Nephron progenitor cell (in vitro differentiated cells): ENCODE measurements around the gene HOXA13.

ENCODE experiments used
- DNase-seq: peaks from one replicate; pipeline ENCODE4 v3.0.0; 2021
- H3K27ac Mint-ChIP-seq: 2 replicates; pipeline ENCODE4 v1.8.0; 2021; ENCODE audit warnings: mild to moderate bottlenecking, moderate library complexity, mixed read lengths
- H3K27me3 Mint-ChIP-seq: 2 replicates; pipeline ENCODE4 v1.8.0; 2021; ENCODE audit warnings: mild to moderate bottlenecking, low read depth, mixed read lengths; ENCODE audit not compliant: poor library complexity
- H3K36me3 Mint-ChIP-seq: 2 replicates; pipeline ENCODE4 v1.8.0; 2021; ENCODE audit warnings: low read depth, mixed read lengths
- H3K4me1 Mint-ChIP-seq: 2 replicates; pipeline ENCODE4 v1.8.0; 2021; ENCODE audit warnings: mixed read lengths
- H3K4me3 Mint-ChIP-seq: 2 replicates; pipeline ENCODE4 v1.8.0; 2021; ENCODE audit warnings: mild to moderate bottlenecking, moderate library complexity, mixed read lengths
- H3K9me3 Mint-ChIP-seq: 2 replicates; pipeline ENCODE4 v1.8.0; 2021; ENCODE audit warnings: mild to moderate bottlenecking, moderate library complexity, mixed read lengths
- TF ChIP-seq, protein P1 (sequence below): fragments of 200-600 bp; sonication (generic); IDR thresholded peaks from 2 replicates; pipeline ENCODE4 v1.5.0; 2021; ENCODE audit warnings: antibody characterized with exemption

HOXA13 gene

DNA sequence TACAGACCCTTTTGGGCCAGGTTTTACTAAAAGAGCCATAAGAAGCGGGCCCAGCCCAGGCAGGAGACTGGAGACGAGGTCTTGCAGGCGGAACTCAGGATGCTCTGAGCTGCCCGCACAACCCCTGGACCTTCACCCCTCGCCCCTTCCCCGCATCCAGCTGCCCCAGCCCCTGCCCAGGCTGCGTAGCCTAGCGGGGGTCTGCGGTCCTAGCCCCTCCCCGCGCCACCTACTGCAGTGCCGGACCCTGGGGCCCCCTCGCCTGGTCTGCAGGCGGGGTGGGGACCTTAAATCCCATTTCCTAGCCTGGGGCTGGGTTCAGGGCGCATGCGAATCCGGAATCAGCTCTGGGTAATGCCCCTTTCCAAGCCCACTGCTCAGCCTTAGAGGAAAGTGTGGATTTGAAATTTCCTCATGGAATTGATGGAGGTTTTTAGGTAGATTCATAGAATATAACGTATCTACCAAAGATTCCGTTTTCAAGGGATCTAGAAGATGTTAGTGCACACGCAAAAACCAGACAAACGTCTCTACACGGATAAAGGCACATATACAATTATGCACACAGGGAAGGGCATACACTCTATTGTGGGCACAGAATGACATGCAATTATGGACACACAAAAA lies 47.0 kb downstream of the HOXA13 start:
- H3K36me3 Mint-ChIP-seq = peaks cover 69% of the 10 kb centered on the region
- H3K27me3 Mint-ChIP-seq = peaks cover 8% of the 10 kb centered on the region
- H3K4me3 Mint-ChIP-seq = peak overlapping the region; percentile 97
- TF ChIP-seq, protein P1, sequence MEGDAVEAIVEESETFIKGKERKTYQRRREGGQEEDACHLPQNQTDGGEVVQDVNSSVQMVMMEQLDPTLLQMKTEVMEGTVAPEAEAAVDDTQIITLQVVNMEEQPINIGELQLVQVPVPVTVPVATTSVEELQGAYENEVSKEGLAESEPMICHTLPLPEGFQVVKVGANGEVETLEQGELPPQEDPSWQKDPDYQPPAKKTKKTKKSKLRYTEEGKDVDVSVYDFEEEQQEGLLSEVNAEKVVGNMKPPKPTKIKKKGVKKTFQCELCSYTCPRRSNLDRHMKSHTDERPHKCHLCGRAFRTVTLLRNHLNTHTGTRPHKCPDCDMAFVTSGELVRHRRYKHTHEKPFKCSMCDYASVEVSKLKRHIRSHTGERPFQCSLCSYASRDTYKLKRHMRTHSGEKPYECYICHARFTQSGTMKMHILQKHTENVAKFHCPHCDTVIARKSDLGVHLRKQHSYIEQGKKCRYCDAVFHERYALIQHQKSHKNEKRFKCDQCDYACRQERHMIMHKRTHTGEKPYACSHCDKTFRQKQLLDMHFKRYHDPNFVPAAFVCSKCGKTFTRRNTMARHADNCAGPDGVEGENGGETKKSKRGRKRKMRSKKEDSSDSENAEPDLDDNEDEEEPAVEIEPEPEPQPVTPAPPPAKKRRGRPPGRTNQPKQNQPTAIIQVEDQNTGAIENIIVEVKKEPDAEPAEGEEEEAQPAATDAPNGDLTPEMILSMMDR = no peak
- H3K4me1 Mint-ChIP-seq = peaks cover 28% of the 10 kb centered on the region
- no peak for DNase-seq
- H3K27ac Mint-ChIP-seq = peak overlapping the region; percentile 100
- peaks cover 4% of the 10 kb centered on the region for H3K9me3 Mint-ChIP-seq

DNA sequence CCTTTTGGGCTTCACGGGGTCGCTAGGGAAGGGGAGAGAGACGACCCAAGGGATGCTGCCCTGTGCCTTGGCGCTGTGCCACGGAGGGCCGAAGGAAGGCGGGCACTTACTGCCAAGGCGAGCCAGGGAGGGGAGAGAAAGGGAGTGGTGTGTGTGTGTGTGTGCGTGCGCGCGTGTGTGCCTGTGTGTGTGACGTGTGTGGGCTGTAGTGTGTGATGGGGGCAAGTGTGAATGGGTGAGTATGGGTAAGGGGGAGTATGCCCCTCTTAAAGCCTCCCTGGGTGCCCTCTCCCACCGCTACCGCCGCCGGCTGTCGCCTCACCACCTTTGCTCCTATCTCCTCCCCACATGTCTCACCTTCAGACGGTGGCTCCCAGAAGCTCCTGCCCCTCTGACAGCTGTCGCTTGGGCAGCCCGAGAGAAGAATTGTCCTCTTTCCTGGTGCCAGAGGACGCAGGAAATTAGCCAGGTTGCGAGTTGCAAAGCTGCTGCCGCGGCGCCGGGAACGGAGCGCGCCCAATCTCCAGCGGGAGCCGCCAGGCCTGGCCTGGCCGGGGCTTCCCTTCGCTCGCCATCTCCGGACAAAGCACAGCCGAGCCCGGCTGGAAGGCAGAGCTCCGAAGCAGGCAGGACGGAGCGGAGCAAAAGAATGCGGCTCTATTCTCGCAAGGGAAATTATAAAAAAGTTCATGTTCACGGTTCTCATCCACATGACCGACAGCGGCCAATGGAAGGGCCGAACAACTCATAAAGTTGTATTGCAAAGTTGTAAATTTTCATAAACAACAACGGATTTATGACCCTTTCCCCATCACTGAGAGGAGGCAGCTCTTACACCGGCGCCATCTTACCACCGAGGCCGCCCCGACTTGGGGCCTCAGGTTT lies 47.7 kb downstream of the HOXA13 start, which contains the start of gene HOXA3:
Gene HOXA3, minus strand, starts transcription at position 653 of the 885 bp plus-strand sequence. CDS start 41,943 bp downstream, outside the sequence.
- H3K27ac Mint-ChIP-seq = peak within 1 kb of the TSS; percentile 100
- peak within 1 kb of the TSS; percentile 97 for H3K4me3 Mint-ChIP-seq
- peaks cover 8% of the 10 kb centered on the region for H3K27me3 Mint-ChIP-seq
- TF ChIP-seq, protein P1 = no peak
- H3K4me1 Mint-ChIP-seq = peaks cover 24% of the 10 kb centered on the region
- DNase-seq = peak; percentile 69
- peaks cover 74% of the 10 kb centered on the region for H3K36me3 Mint-ChIP-seq
- peaks cover 4% of the 10 kb centered on the region for H3K9me3 Mint-ChIP-seq

DNA sequence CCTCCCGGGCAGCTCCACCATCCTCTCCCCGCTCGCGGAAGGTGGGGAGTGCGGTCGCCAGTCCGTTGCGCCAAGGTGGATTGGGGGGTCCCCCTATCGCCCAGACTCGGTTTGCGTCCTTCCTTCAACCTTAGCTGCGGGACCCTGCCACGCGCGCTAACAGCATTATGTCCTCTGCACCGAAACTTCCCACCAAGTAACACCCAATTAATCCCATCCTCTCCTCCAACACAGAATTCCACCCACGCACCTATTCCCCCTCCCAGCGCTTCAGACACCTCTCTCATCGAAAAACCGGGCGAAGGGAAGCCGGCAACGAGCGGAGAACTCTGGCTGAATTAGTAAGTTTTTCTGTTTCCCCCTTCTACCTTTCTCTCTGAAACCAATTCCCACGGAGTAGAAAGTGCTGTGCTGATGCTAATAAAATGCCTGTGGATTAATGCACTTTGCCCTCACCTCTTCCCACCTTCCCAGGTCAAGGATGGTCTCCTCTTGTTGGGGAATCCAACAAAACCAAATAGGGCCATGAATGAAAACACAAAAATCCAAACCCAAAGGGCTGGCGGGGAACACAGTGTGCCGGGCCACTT lies 48.5 kb downstream of the HOXA13 start:
- peaks cover 32% of the 10 kb centered on the region for H3K4me1 Mint-ChIP-seq
- TF ChIP-seq, protein P1 = no peak
- peaks cover 4% of the 10 kb centered on the region for H3K9me3 Mint-ChIP-seq
- peak overlapping the region; percentile 100 for H3K27ac Mint-ChIP-seq
- peaks cover 9% of the 10 kb centered on the region for H3K27me3 Mint-ChIP-seq
- peaks cover 81% of the 10 kb centered on the region for H3K36me3 Mint-ChIP-seq
- DNase-seq = peak; percentile 35
- peak overlapping the region; percentile 97 for H3K4me3 Mint-ChIP-seq

DNA sequence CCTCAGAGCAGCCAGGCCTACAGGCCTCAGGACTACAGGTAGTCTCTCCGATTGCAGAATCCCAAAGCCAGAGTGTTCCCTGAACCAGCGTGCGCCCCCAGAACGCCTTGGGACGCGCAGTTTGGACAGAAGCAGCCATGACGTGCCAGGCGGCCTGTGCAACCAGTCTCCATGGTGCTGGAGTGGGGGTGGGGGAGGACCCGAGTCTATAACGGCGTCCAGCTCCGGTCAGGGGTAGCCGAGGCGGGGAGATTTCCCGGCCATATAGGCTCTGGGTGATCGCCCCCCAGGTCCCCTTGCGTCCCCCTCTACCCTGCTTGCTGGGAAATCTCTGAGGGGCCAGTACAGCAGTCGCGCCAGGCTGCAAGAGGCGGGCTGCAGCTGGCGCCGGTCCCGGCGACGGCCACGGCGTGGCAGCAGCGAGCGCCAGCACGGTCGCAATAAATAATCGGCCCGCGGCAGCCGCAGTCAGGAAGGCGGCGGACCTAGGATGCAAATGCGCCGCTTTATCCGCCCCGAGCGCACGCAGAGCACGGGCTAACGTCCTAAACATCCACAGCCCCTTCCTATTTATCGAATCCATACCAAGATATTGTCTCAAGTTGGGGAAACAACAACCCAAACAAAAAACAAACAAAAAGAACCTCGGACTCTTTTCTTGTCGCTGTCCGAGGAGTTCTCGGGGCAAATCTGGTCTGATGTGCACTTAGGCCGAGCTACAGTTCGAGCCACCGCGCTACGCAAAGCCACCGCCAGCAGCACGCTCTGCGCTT lies 49.1 kb downstream of the HOXA13 start:
- H3K27ac Mint-ChIP-seq = peak overlapping the region; percentile 100
- H3K27me3 Mint-ChIP-seq = peaks cover 15% of the 10 kb centered on the region
- peak overlapping the region; percentile 97 for H3K4me3 Mint-ChIP-seq
- DNase-seq = peak; percentile 82
- H3K36me3 Mint-ChIP-seq = peaks cover 88% of the 10 kb centered on the region
- peaks cover 39% of the 10 kb centered on the region for H3K4me1 Mint-ChIP-seq
- H3K9me3 Mint-ChIP-seq = peaks cover 4% of the 10 kb centered on the region
- TF ChIP-seq, protein P1 = peak; percentile 79

DNA sequence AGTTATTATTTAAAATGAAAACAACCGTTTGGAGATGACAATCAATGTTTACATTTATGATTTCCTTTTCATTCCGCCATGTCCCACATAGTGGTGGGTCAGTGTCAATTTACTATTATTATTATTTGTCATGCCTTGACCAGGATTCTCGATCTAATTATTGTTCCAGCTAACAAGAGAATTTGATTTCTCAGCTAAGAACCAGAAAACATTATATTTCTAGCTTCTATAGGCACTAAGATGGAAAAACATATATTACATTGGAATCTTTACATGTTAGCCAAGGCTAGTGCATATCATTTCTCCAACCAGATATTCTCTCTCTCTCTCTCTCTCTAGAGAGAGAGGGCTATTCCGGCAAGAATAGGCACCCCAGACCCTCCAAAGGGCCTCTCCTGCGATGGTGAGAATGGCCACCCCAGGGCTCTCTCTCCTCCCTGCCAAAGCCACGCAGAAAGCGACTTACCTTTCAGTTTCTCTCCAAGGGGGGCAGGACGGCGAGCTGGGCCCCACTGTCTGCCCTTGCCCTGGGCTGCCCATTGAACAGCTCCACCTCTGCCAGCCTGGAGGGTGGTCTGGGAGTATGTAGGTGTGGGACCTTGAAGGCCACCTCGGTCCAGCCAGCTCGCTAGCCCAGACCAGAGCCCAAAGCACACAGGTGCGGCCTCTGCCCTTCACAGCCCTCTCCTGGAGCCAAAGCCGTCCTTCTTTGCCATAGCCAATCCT lies 49.9 kb downstream of the HOXA13 start:
- Mint-ChIP-seq H3K9me3 (peaks cover 4% of the 10 kb centered on the region), H3K27me3 (peaks cover 15% of the 10 kb centered on the region), H3K4me1 (peaks cover 45% of the 10 kb centered on the region), H3K27ac (peak overlapping the region; percentile 100), H3K36me3 (peaks cover 94% of the 10 kb centered on the region), H3K4me3 (peak overlapping the region; percentile 97)
- TF ChIP-seq, protein P1 = no peak
- peak; percentile 23 for DNase-seq
